ENCODE results near the gene C11orf42.
A peak's percentile ranks its signal among the peaks of the same experiment; 100 is the strongest.

The C11orf42 gene

GRCh38 chr11:6205366-6205765, at the start of gene C11orf42:
Gene C11orf42, plus strand, starts transcription at chr11:6205557. Its CDS starts 59 bp downstream, at chr11:6205616.
- no peak for DNase-seq (ENCODE audit: low spot score)

- DNase-seq (ENCODE audit: low spot score): no peak
Measured at GRCh38 chr11:6156628-6157359, 48.6 kb upstream of the C11orf42 start.

GRCh38 chr11:6170226-6170625, 35.1 kb upstream of the C11orf42 start, which contains the start of gene OR52B2:
Gene OR52B2, minus strand, starts transcription at chr11:6170326. Its CDS starts 0 bp downstream, at chr11:6170326.
- DNase-seq (ENCODE audit: low spot score): no peak

- DNase-seq (ENCODE audit: low spot score): no peak
Measured at GRCh38 chr11:6175440-6175839, 29.9 kb upstream of the C11orf42 start.

- no peak for DNase-seq (ENCODE audit: low spot score)
Measured at GRCh38 chr11:6191742-6192141, 13.6 kb upstream of the C11orf42 start.

GRCh38 chr11:6194065-6194581, 11.2 kb upstream of the C11orf42 start:
- DNase-seq (ENCODE audit: low spot score): no peak

GRCh38 chr11:6196396-6196795, 9.0 kb upstream of the C11orf42 start:
- no peak for DNase-seq (ENCODE audit: low spot score)

GRCh38 chr11:6197466-6198200, 7.7 kb upstream of the C11orf42 start:
- no peak for DNase-seq (ENCODE audit: low spot score)

- DNase-seq (ENCODE audit: low spot score): no peak
Measured at GRCh38 chr11:6199174-6199810, 6.1 kb upstream of the C11orf42 start, which contains the start of gene OR52W1. Gene OR52W1, plus strand, starts transcription at chr11:6199224. Its CDS starts 0 bp downstream, at chr11:6199224.

GRCh38 chr11:6200975-6201374, 4.4 kb upstream of the C11orf42 start:
- DNase-seq (ENCODE audit: low spot score): no peak

- no peak for DNase-seq (ENCODE audit: low spot score)
Measured at GRCh38 chr11:6201481-6201880, 3.9 kb upstream of the C11orf42 start.

GRCh38 chr11:6202041-6202440, 3.3 kb upstream of the C11orf42 start:
- no peak for DNase-seq (ENCODE audit: low spot score)

GRCh38 chr11:6203327-6203726, 2.0 kb upstream of the C11orf42 start:
- no peak for DNase-seq (ENCODE audit: low spot score)

GRCh38 chr11:6204706-6205105, 651 bp upstream of the C11orf42 start:
- no peak for DNase-seq (ENCODE audit: low spot score)

GRCh38 chr11:6206456-6207180, 1.3 kb downstream of the C11orf42 start:
- DNase-seq (ENCODE audit: low spot score): no peak

- no peak for DNase-seq (ENCODE audit: low spot score)
Measured at GRCh38 chr11:6209801-6210200, 4.4 kb downstream of the C11orf42 start.

- DNase-seq (ENCODE audit: low spot score): no peak
Measured at GRCh38 chr11:6210274-6210955, 5.1 kb downstream of the C11orf42 start.

- DNase-seq (ENCODE audit: low spot score): no peak
Measured at GRCh38 chr11:6214530-6214929, 9.2 kb downstream of the C11orf42 start.

- DNase-seq (ENCODE audit: low spot score): no peak
Measured at GRCh38 chr11:6216501-6216900, 11.1 kb downstream of the C11orf42 start.

- no peak for DNase-seq (ENCODE audit: low spot score)
Measured at GRCh38 chr11:6217722-6218121, 12.4 kb downstream of the C11orf42 start.

GRCh38 chr11:6219359-6219758, 14.0 kb downstream of the C11orf42 start:
- DNase-seq (ENCODE audit: low spot score): peak; percentile 83
